ENCODE data around the gene ETFB. TPM values are rescaled to one million over a fixed set of nuclear protein-coding genes. Genes with fewer than 3 reads are reported as not detected.
A peak's percentile ranks its signal among the peaks of the same experiment; 100 is the strongest.

ETFB gene
- polyA plus RNA-seq, 1 experiment: 80.8 TPM

DNA sequence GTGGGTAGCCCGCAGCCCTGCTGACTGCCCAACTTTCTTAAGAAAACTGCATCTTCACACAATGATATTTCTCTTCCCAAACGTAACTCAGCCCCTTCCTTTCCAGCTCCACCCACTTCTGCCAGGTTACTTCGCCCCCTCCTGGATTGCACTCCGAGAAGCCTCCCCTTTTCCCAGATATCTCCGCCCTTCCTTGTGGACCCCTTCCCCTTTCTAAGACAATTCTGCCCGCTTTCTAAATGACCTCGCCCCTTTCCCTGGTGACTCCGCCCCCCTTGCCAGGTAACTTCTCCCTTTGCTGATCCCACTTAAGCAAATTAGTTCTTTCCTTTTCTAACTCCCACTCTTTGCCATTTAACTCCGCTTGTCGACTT, 26.9 kb downstream of the ETFB start:
- TF ChIP-seq, protein P1, sequence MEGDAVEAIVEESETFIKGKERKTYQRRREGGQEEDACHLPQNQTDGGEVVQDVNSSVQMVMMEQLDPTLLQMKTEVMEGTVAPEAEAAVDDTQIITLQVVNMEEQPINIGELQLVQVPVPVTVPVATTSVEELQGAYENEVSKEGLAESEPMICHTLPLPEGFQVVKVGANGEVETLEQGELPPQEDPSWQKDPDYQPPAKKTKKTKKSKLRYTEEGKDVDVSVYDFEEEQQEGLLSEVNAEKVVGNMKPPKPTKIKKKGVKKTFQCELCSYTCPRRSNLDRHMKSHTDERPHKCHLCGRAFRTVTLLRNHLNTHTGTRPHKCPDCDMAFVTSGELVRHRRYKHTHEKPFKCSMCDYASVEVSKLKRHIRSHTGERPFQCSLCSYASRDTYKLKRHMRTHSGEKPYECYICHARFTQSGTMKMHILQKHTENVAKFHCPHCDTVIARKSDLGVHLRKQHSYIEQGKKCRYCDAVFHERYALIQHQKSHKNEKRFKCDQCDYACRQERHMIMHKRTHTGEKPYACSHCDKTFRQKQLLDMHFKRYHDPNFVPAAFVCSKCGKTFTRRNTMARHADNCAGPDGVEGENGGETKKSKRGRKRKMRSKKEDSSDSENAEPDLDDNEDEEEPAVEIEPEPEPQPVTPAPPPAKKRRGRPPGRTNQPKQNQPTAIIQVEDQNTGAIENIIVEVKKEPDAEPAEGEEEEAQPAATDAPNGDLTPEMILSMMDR (IDR thresholded peaks at IDR 0.05; ENCODE audit: low read depth, low read length): no peak; the same call in 1 of the 2 replicates
- ChIA-PET CTCF (interaction anchor here (0.6 to 1.2 kb wide), 12 partner anchors 10 to 318 kb away, joined by 3 to 17 read pairs (median 4); partner anchors contain the start of gene ETFB), POLR2A (interaction anchor here (0.6 to 2.9 kb wide), 11 partner anchors 9 to 954 kb away, joined by 3 to 28 read pairs (median 6); partner anchors contain the start of genes ETFB and ZNF175)
- DNase-seq (ENCODE audit: low read depth, low spot score): no peak
- peak overlapping the region; percentile 47 for H3K27ac ChIP-seq (ENCODE audit: low read depth, low read length)
- 0 out of 2 replicates have a peak, but pooled peaks cover under 1% of the 10 kb centered on the region for H3K9me3 ChIP-seq (ENCODE audit: control insufficient read depth, insufficient read depth, low read length)
- H3K4me3 ChIP-seq (ENCODE audit: low read depth, low read length): peak overlapping the region; percentile 75
- H3K27me3 ChIP-seq (ENCODE audit: control insufficient read depth, insufficient read depth, low read length): no peaks in the 10 kb centered on the region

DNA sequence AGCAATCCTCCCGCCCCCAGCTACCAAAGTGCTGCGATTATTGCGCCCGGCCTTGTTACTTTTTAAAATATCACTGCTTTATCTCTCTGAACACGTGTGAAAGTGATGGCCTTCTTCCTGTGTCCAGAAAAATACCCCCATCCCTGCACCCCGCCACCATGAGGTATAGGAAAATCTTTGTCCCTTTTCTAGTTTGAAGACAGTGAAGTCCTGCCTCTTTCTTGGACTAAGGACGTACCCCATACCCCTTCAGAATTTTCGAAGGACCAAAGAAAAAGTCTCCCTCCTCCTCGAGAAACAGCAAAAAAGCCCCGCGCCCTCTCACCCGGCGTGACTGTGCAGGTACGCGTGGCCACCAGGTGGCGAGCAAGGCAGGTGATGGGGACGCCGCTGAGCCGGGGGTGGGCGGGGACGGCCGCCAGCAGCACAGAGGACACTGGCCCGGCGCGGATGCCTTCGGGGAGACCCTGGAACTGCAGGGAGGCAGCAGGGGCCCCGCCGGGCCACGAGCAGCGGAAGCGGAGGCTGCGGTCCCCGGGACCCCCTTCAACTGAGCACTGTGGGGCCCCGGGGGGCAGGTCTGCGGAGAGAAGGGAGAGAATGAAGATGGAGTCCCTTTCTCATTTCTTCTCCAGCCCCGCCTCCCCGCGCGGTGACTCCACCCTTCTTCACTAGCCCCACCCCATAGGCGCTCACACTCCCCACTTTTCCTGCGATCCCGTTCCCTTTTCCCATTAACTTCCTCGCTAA, 27.4 kb downstream of the ETFB start:
- ChIA-PET POLR2A (interaction anchor here (2.9 kb wide), 1 partner anchor 29 kb away, joined by 28 read pairs; no protein-coding TSS in a partner anchor), CTCF (interaction anchor here (0.6 to 1.2 kb wide), 15 partner anchors 10 to 342 kb away, joined by 3 to 11 read pairs (median 4); partner anchors contain the start of gene ETFB)
- no peak for DNase-seq (ENCODE audit: low read depth, low spot score)
- Histone ChIP-seq H3K27ac (ENCODE audit: low read depth, low read length) (no peak overlapping the region), H3K27me3 (ENCODE audit: control insufficient read depth, insufficient read depth, low read length) (no peaks in the 10 kb centered on the region), H3K4me3 (ENCODE audit: low read depth, low read length) (peak overlapping the region; percentile 75), H3K9me3 (ENCODE audit: control insufficient read depth, insufficient read depth, low read length) (peaks cover 6% of the 10 kb centered on the region; the same call in 1 of the 2 replicates)
- TF ChIP-seq, protein P1 (IDR thresholded peaks at IDR 0.05; ENCODE audit: low read depth, low read length): peak; percentile 86

DNA sequence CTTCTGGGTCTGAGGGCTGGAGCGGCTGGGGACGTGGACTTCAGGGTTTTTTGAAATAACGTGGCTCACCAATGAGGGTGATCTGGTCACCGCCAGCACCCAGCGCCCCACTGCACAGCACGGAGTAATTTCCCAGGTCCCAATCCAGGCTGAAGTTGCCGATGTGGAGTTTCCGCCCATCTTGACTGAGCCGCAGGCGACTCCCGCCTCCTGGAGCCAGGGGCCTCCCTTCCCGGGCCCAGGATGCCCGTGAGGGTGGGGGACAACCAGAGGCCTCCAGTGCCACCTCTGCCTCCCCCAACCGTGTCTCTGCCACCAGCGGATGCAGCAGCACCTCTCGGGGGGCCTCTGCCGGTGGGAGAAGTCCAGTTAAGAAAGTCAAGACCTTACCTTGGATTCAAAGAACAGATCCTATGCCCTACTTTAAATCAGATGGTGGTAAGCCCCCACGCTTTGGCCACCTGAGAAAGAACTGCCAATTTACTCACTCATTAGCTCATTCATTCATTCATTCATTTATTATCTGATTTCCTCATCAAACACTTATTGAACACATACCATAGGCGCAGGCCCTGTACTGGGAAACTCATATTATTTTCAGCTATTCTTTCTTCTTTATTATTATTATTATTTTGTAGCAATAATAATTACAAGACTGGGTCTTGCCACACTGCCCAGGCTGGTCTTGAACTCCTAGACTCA, 28.2 kb downstream of the ETFB start:
- CTCF ChIA-PET: interaction anchor here (0.6 to 1.1 kb wide), 10 partner anchors 12 to 342 kb away, joined by 3 to 11 read pairs (median 4); no protein-coding TSS in a partner anchor
- Histone ChIP-seq H3K9me3 (ENCODE audit: control insufficient read depth, insufficient read depth, low read length) (peaks cover 7% of the 10 kb centered on the region; the same call in 1 of the 2 replicates), H3K27ac (ENCODE audit: low read depth, low read length) (no peak overlapping the region), H3K27me3 (ENCODE audit: control insufficient read depth, insufficient read depth, low read length) (no peaks in the 10 kb centered on the region), H3K4me3 (ENCODE audit: low read depth, low read length) (no peak overlapping the region)
- TF ChIP-seq, protein P1 (IDR thresholded peaks at IDR 0.05; ENCODE audit: low read depth, low read length): no peak
- POLR2A ChIA-PET: no interaction called here
- DNase-seq (ENCODE audit: low read depth, low spot score): no peak

DNA sequence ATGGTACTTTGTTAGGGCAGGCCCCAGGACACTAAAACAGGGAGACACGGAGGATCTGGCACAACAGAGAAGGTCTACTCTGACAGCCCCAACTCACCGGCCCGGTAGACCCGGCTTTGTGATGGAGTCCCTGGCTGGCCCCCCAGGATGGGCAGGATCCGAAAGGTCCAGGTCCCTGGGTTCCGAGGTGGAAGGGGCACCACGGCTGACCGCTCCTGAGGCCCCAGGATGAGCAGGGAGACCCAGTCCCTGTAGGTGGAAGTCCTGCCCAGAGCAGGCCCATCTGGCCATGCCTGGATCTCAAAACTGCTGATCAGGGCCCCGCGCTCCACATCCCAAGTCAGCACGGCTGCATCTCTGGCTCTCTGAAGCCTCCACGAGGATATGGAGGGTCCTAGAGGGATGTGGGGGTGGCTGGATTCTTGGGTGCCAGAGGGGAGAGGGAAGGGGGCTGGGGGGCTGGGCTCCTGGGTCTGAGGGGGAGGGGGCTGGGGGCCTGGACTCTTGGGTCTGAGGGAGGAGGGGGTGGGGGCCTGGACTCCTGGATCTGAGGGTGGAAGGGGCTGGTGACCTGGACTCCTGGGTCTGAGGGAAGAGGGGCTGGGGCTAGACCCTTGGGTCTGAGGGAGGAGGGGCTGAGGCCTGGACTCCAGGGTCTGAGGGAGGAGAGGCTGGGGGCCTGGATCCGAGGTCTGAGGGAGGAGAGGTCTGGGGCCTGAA, 28.9 kb downstream of the ETFB start:
- Histone ChIP-seq H3K27ac (ENCODE audit: low read depth, low read length) (no peak overlapping the region), H3K4me3 (ENCODE audit: low read depth, low read length) (no peak overlapping the region), H3K27me3 (ENCODE audit: control insufficient read depth, insufficient read depth, low read length) (no peaks in the 10 kb centered on the region), H3K9me3 (ENCODE audit: control insufficient read depth, insufficient read depth, low read length) (peaks cover 7% of the 10 kb centered on the region; the same call in 1 of the 2 replicates)
- ChIA-PET CTCF (interaction anchor here (0.6 to 1.2 kb wide), 6 partner anchors 22 to 320 kb away, joined by 3 to 11 read pairs (median 4); no protein-coding TSS in a partner anchor), POLR2A (no interaction called here)
- DNase-seq (ENCODE audit: low read depth, low spot score): no peak
- TF ChIP-seq, protein P1 (IDR thresholded peaks at IDR 0.05; ENCODE audit: low read depth, low read length): no peak
